Spleen (tissue), 11 donors: ENCODE measurements around the gene MEAK7. TPM values are rescaled to one million over a fixed set of nuclear protein-coding genes. Genes with fewer than 3 reads are reported as not detected.

Experiments
- DNase-seq: peaks from one replicate; pipeline ENCODE4 v3.0.0-alpha.2; 2020
- H3K27ac ChIP-seq, 8 donors: fragments of 200-600 bp; sonication (generic) in 7 of 8; 1 replicate in 4 of 8; 2 replicates in 4 of 8; pipeline versions ENCODE4 v1.5.0 to v1.8.0; 2016 to 2021; ENCODE audit warnings: inconsistent platforms in 4 of 8, mild to moderate bottlenecking in 4 of 8, moderate library complexity in 1 of 8
- H3K27me3 ChIP-seq, 7 donors: fragments of 200-600 bp; sonication (generic) in 6 of 7; replicated peaks in 1 of 7; 1 replicate in 4 of 7; 2 replicates in 3 of 7; pipeline versions ENCODE4 v1.5.0 to v1.8.0; 2016 to 2021; ENCODE audit warnings: inconsistent platforms in 3 of 7, mild to moderate bottlenecking in 1 of 7
- H3K36me3 ChIP-seq, 6 donors: fragments of 200-600 bp; sonication (generic) in 5 of 6; 1 replicate in 4 of 6; 2 replicates in 2 of 6; pipeline versions ENCODE4 v1.5.0 to v1.8.0; 2016 to 2021; ENCODE audit warnings: inconsistent platforms in 2 of 6
- H3K4me1 ChIP-seq, 6 donors: fragments of 200-600 bp; sonication (generic) in 5 of 6; 1 replicate in 3 of 6; 2 replicates in 3 of 6; pipeline versions ENCODE4 v1.5.0 to v1.8.0; 2016 to 2021; ENCODE audit warnings: inconsistent platforms in 3 of 6
- H3K4me3 ChIP-seq, 8 donors: fragments of 200-600 bp; sonication (generic) in 7 of 8; 1 replicate in 4 of 8; 2 replicates in 4 of 8; pipeline versions ENCODE4 v1.5.0 to v1.8.0; 2016 to 2021; ENCODE audit warnings: inconsistent platforms in 4 of 8, mild to moderate bottlenecking in 4 of 8, moderate library complexity in 2 of 8
- H3K9me3 ChIP-seq, 8 donors: fragments of 200-600 bp; sonication (generic) in 7 of 8; 1 replicate in 4 of 8; 2 replicates in 4 of 8; pipeline versions ENCODE4 v1.5.0 to v1.8.0; 2016 to 2021; ENCODE audit warnings: inconsistent platforms in 4 of 8
- POLR2A ChIP-seq, 3 donors: fragments of 450-650 bp; IDR thresholded peaks; one replicate each; pipeline ENCODE4 v1.5.1; 2017; ENCODE audit warnings: antibody characterized with exemption in 3 of 3, mild to moderate bottlenecking in 1 of 3
- POLR2AphosphoS5 ChIP-seq, 3 donors: sonication (generic); formaldehyde crosslinking; IDR thresholded peaks; one replicate each; pipeline ENCODE4 v1.5.1; 2017; ENCODE audit warnings: antibody characterized with exemption in 3 of 3
- WGBS, 5 donors: extraction: QIAGEN DNeasy Blood & Tissue Kit in 3 of 5; methylation state at CpG; one replicate each; pipeline versions ENCODE4 v1.1.5 to v1.1.7; 2013 to 2018; 5-methylcytosine and 5-hydroxymethylcytosine counted together
- intact Hi-C: fragments of 100-400 bp; cut with DNase I; formaldehyde crosslinking; loops from one replicate; pipeline ENCODE4 v1.15.0; 2023; ENCODE audit warnings: low total_unique reads
- polyA plus RNA-seq, 3 donors: library from polyadenylated mRNA; stranded (reverse); fragments of 200-250 nt; gene quantifications; one replicate each; pipeline ENCODE4 v1.2.1, GENCODE V29; 2013
- total RNA-seq, 7 donors: library from RNA; depleted of rRNA in 3 of 7; stranded (reverse); fragments of >200 nt in 3 of 7; fragmentation: NEBNext Ultra II Directional in 4 of 7; extraction: Animal tissue kit (Norgen Biotek cat#: 25700) in 4 of 7; gene quantifications; one replicate each; pipeline versions ENCODE4 v1.1.0 to v1.2.1, GENCODE V29; 2016 to 2021
- TF ChIP-seq, protein P1 (sequence below), 11 experiments: fragments of 200-600 bp in 7 of 11; fragments of 450-650 bp in 4 of 11; sonication (generic) in 4 of 11; IDR thresholded peaks in 8 of 11; conservative IDR thresholded peaks in 3 of 11; 1 replicate in 7 of 11; 2 replicates in 4 of 11; pipeline versions ENCODE4 v1.4.0 to v1.8.0; 2016 to 2021; ENCODE audit warnings: antibody characterized with exemption in 11 of 11, inconsistent platforms in 4 of 11, mild to moderate bottlenecking in 1 of 11
- donor health status: healthy with polysubstance abuse.
- donor health status: DM: no; HTN: no; CAD: no; lungs with moderate emphysema.
- donor health status: DM: no; HTN: no; CAD: no.
- donor health status: Bipolar disorder and iron deficiency.
- donor health status: healthy.
- donor health status: DM: no; HTN: no; CAD: no.
- donor health status: DM: yes; HTN: yes; CAD: no.

MEAK7 gene
- total and polyA plus RNA-seq, 10 donors: 1.5 to 14.9 (median 10.2) TPM

GRCh38 chr16:84537491-84538151 is 33.2 kb upstream of the MEAK7 start:
- TF ChIP-seq POLR2A (IDR thresholded peaks at IDR 0.05) (no peak), POLR2AphosphoS5 (IDR thresholded peaks at IDR 0.05) (no peak)
- TF ChIP-seq, protein P1, sequence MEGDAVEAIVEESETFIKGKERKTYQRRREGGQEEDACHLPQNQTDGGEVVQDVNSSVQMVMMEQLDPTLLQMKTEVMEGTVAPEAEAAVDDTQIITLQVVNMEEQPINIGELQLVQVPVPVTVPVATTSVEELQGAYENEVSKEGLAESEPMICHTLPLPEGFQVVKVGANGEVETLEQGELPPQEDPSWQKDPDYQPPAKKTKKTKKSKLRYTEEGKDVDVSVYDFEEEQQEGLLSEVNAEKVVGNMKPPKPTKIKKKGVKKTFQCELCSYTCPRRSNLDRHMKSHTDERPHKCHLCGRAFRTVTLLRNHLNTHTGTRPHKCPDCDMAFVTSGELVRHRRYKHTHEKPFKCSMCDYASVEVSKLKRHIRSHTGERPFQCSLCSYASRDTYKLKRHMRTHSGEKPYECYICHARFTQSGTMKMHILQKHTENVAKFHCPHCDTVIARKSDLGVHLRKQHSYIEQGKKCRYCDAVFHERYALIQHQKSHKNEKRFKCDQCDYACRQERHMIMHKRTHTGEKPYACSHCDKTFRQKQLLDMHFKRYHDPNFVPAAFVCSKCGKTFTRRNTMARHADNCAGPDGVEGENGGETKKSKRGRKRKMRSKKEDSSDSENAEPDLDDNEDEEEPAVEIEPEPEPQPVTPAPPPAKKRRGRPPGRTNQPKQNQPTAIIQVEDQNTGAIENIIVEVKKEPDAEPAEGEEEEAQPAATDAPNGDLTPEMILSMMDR (IDR thresholded peaks at IDR 0.05 in 8 of 11, conservative IDR thresholded peaks at IDR 0.05 in 3 of 11): no peak
- no peak overlapping the region for H3K4me3 ChIP-seq
- DNase-seq: peak; percentile 5
- no peaks in the 10 kb centered on the region for H3K27me3 ChIP-seq
- H3K36me3 ChIP-seq: no peaks in the 10 kb centered on the region
- intact Hi-C loops: no loop called here
- 65 to 79% (median 76%) methylated on average over 10 to 11 of the region's 11 CpGs for WGBS, 5 donors
- H3K9me3 ChIP-seq: no peaks in the 10 kb centered on the region
- H3K4me1 ChIP-seq: peaks cover 5 to 34% (median 17%) of the 10 kb centered on the region in 6 donors
- H3K27ac ChIP-seq: peak overlapping the region in 7 of 8 donors; percentile 0 to 65 (median 35)

- no peaks in the 10 kb centered on the region for H3K9me3 ChIP-seq
- 79 to 95% (median 89%) methylated on average over 9 of the region's 9 CpGs for WGBS, 5 donors
- TF ChIP-seq, protein P1 (IDR thresholded peaks at IDR 0.05 in 8 of 11, conservative IDR thresholded peaks at IDR 0.05 in 3 of 11): no peak
- TF ChIP-seq POLR2A (IDR thresholded peaks at IDR 0.05): no peak
- no peak for TF ChIP-seq POLR2AphosphoS5 (IDR thresholded peaks at IDR 0.05)
- H3K27ac ChIP-seq: no peak overlapping the region
- H3K4me1 ChIP-seq: peaks cover 10 to 52% (median 30%) of the 10 kb centered on the region in 6 donors
- peak; percentile 29 for DNase-seq
- intact Hi-C loops: no loop called here
- no peaks in the 10 kb centered on the region for H3K27me3 ChIP-seq
- H3K36me3 ChIP-seq: no peaks in the 10 kb centered on the region
- H3K4me3 ChIP-seq: no peak overlapping the region
Observed at GRCh38 chr16:84535851-84536250, 31.4 kb upstream of the MEAK7 start.

DNA sequence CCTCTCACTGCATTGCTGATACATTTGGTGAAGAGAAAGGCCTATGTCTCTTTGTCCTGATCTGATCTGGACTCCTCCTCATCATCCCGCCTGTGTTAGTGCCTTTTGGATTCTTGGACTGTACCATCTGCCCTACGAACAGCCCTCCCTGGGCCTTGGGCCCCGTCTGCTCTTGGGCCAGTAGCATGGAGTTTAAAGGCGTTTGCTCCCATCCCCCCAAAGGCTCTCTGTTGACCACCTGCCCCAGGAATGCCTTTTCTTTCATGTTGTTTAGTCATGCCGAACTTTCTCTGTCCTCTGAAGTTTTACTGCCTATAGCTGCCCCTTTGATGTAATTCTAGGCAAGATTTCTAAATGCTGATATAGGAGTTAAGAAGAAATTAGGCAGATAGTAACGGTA is 30.9 kb upstream of the MEAK7 start:
- intact Hi-C loops: no loop called here
- WGBS, 5 donors: 75 to 78% (median 76%) methylated on average over 6 of the region's 6 CpGs

GRCh38 chr16:84534815-84535214 is 30.4 kb upstream of the MEAK7 start:
- no peaks in the 10 kb centered on the region for H3K36me3 ChIP-seq
- H3K27ac ChIP-seq: peak overlapping the region in 2 of 8 donors; percentile 46 to 85
- TF ChIP-seq POLR2A (IDR thresholded peaks at IDR 0.05) (no peak), POLR2AphosphoS5 (IDR thresholded peaks at IDR 0.05) (no peak)
- TF ChIP-seq, protein P1 (IDR thresholded peaks at IDR 0.05 in 8 of 11, conservative IDR thresholded peaks at IDR 0.05 in 3 of 11): no peak
- intact Hi-C loops: no loop called here
- no peaks in the 10 kb centered on the region for H3K27me3 ChIP-seq
- no peak for DNase-seq
- no peak overlapping the region for H3K4me3 ChIP-seq
- 90 to 98% (median 92%) methylated on average over 5 of the region's 5 CpGs for WGBS, 5 donors
- peaks cover 10 to 60% (median 35%) of the 10 kb centered on the region in 6 donors for H3K4me1 ChIP-seq
- H3K9me3 ChIP-seq: peaks cover 0 to 5% (median under 1%) of the 10 kb centered on the region in 8 donors

More for the DNA sequence above, 30.9 kb upstream of the MEAK7 start:
- Histone ChIP-seq H3K9me3 (no peaks in the 10 kb centered on the region), H3K27me3 (no peaks in the 10 kb centered on the region), H3K27ac (peak overlapping the region in 1 of 8 donors; percentile 85), H3K4me1 (peaks cover 10 to 56% (median 32%) of the 10 kb centered on the region in 6 donors), H3K36me3 (no peaks in the 10 kb centered on the region), H3K4me3 (no peak overlapping the region)
- TF ChIP-seq POLR2AphosphoS5 (IDR thresholded peaks at IDR 0.05) (no peak), POLR2A (IDR thresholded peaks at IDR 0.05) (no peak)
- TF ChIP-seq, protein P1 (IDR thresholded peaks at IDR 0.05 in 8 of 11, conservative IDR thresholded peaks at IDR 0.05 in 3 of 11): no peak
- peak; percentile 11 for DNase-seq
